ENCODE results near the gene SLC66A3. TPM values are rescaled to one million over a fixed set of nuclear protein-coding genes. Genes with fewer than 3 reads are reported as not detected.

SLC66A3 gene
- polyA plus RNA-seq, 1 donor from 2014 or later = 7.0 TPM

DNA sequence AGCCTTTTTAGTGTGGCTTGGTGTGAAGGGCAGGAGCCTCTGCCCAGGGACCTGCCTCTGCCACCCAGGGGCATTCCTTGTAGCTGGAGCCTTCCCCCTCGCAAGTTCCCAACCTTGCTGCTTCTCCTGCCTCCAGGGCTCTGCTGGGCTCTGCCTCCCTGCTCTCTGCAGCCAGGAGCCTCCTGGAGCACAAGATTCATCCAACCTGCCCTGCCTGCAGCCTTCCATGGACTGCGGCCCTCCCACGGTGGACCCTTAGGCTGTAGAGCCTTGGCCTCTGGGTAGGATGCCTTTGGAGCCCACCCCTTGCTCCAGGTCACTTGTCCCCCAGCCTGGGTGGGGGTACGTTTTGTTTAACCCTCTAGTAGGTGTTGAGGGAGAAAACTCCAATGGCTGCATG is 2.5 kb downstream of the SLC66A3 start:
- no peak overlapping the region for H3K9ac ChIP-seq (ENCODE audit: low read length)
- no peaks in the 10 kb centered on the region for H4K20me1 ChIP-seq (ENCODE audit: insufficient read depth)
- H3F3A ChIP-seq (ENCODE audit: insufficient read depth, low read length, poor library complexity, severe bottlenecking) = peaks cover 6% of the 10 kb centered on the region
- H3K9me3 ChIP-seq (ENCODE audit: low read length) = no peaks in the 10 kb centered on the region
- no peak overlapping the region for H3K27ac ChIP-seq (ENCODE audit: low read length)
- no peak overlapping the region for H2AFZ ChIP-seq (ENCODE audit: low read depth, low read length)
- no peak for TF ChIP-seq RAD21 (conservative IDR thresholded peaks at IDR 0.05)
- no peak for TF ChIP-seq EP300 (conservative IDR thresholded peaks at IDR 0.05; ENCODE audit: poor library complexity, severe bottlenecking)
- TF ChIP-seq, protein P1, sequence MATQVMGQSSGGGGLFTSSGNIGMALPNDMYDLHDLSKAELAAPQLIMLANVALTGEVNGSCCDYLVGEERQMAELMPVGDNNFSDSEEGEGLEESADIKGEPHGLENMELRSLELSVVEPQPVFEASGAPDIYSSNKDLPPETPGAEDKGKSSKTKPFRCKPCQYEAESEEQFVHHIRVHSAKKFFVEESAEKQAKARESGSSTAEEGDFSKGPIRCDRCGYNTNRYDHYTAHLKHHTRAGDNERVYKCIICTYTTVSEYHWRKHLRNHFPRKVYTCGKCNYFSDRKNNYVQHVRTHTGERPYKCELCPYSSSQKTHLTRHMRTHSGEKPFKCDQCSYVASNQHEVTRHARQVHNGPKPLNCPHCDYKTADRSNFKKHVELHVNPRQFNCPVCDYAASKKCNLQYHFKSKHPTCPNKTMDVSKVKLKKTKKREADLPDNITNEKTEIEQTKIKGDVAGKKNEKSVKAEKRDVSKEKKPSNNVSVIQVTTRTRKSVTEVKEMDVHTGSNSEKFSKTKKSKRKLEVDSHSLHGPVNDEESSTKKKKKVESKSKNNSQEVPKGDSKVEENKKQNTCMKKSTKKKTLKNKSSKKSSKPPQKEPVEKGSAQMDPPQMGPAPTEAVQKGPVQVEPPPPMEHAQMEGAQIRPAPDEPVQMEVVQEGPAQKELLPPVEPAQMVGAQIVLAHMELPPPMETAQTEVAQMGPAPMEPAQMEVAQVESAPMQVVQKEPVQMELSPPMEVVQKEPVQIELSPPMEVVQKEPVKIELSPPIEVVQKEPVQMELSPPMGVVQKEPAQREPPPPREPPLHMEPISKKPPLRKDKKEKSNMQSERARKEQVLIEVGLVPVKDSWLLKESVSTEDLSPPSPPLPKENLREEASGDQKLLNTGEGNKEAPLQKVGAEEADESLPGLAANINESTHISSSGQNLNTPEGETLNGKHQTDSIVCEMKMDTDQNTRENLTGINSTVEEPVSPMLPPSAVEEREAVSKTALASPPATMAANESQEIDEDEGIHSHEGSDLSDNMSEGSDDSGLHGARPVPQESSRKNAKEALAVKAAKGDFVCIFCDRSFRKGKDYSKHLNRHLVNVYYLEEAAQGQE (IDR thresholded peaks at IDR 0.05; ENCODE audit: borderline replicate concordance) = no peak
- TF ChIP-seq SMC3 (conservative IDR thresholded peaks at IDR 0.05; ENCODE audit: poor library complexity) = no peak
- no peak for TF ChIP-seq MXI1 (conservative IDR thresholded peaks at IDR 0.05; ENCODE audit: poor library complexity, severe bottlenecking)
- TF ChIP-seq EZH2 (IDR thresholded peaks at IDR 0.05; ENCODE audit: borderline replicate concordance, insufficient read depth, low read length, poor library complexity, severe bottlenecking) = no peak
- TF ChIP-seq POLR2AphosphoS5 (IDR thresholded peaks at IDR 0.05) = no peak
- no peak for TF ChIP-seq TAF1 (IDR thresholded peaks at IDR 0.05; ENCODE audit: low read depth)
- no peak for TF ChIP-seq CTCF (IDR thresholded peaks at IDR 0.05; ENCODE audit: poor library complexity, severe bottlenecking)
- no peaks in the 10 kb centered on the region for H3K9me2 ChIP-seq (ENCODE audit: insufficient read depth, low read length)
- H3K4me2 ChIP-seq (ENCODE audit: low read length) = no peak overlapping the region
- H3K27me3 ChIP-seq (ENCODE audit: insufficient read depth, low read depth, low read length) = peaks cover 7% of the 10 kb centered on the region
- H3K36me3 ChIP-seq (ENCODE audit: insufficient read depth, low read length) = no peaks in the 10 kb centered on the region
- no peaks in the 10 kb centered on the region for H3K79me2 ChIP-seq (replicated peaks; ENCODE audit: insufficient read depth, low read length)
- no peak overlapping the region for H3K4me3 ChIP-seq (ENCODE audit: low read length)

DNA sequence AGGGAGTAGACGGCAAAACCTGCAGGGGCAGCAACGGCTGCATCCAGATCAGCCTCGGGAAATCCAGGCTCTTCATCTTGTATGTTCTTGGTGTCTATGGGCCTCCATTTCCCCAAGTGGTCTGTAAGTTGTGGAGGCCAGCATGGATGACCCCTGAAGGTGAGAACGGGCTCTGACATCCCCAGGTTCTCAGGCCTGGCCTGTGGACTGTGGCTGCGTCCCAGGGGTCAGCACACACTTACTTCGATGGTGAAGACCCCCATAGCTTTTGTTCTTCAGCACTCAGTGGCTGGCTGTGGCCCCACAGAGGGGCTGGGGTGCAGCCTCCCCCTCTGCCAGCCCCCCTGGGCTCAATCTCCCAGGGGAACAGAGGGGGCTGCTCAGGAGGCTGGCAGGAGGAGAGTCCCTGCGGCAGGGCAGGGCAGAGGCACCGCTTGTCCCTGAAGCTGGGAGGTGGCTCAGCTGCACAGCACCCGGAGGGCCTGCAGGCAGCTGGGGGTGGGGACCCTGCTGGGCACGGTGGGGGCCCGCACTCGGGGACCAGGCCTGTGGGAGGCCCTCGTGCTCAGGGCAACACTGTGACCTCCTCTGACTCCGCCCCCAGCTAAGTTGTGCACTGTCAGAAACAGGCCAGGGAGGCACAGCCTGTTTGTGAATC is 3.8 kb downstream of the SLC66A3 start:
- no peak overlapping the region for H3K4me3 ChIP-seq (ENCODE audit: low read length)
- no peak for TF ChIP-seq RAD21 (conservative IDR thresholded peaks at IDR 0.05)
- H4K20me1 ChIP-seq (ENCODE audit: insufficient read depth) = no peaks in the 10 kb centered on the region
- peaks cover 6% of the 10 kb centered on the region for H3F3A ChIP-seq (ENCODE audit: insufficient read depth, low read length, poor library complexity, severe bottlenecking)
- H3K9me3 ChIP-seq (ENCODE audit: low read length) = no peaks in the 10 kb centered on the region
- no peak overlapping the region for H2AFZ ChIP-seq (ENCODE audit: low read depth, low read length)
- no peak overlapping the region for H3K27ac ChIP-seq (ENCODE audit: low read length)
- H3K36me3 ChIP-seq (ENCODE audit: insufficient read depth, low read length) = no peaks in the 10 kb centered on the region
- H3K27me3 ChIP-seq (ENCODE audit: insufficient read depth, low read depth, low read length) = peaks cover 3% of the 10 kb centered on the region
- no peak overlapping the region for H3K4me2 ChIP-seq (ENCODE audit: low read length)
- no peaks in the 10 kb centered on the region for H3K79me2 ChIP-seq (replicated peaks; ENCODE audit: insufficient read depth, low read length)
- no peak overlapping the region for H3K9ac ChIP-seq (ENCODE audit: low read length)
- no peaks in the 10 kb centered on the region for H3K9me2 ChIP-seq (ENCODE audit: insufficient read depth, low read length)

Data from neural cell (in vitro differentiated cells).